HEK293 (cell line): Measurements from ENCODE around the gene SMTNL1.

ENCODE experiments used
- CTCF ChIP-seq: fragments of 450-650 bp; formaldehyde crosslinking; IDR thresholded peaks from 2 replicates; pipeline ENCODE4 v1.5.1; 2016; ENCODE audit warnings: missing biosample characterization, missing genetic modification characterization
- GFI1B ChIP-seq: fragments of 450-650 bp; formaldehyde crosslinking; IDR thresholded peaks from 2 replicates; pipeline ENCODE4 v1.5.1; 2016; ENCODE audit warnings: missing biosample characterization, missing genetic modification characterization
- MZF1 ChIP-seq: fragments of 450-650 bp; formaldehyde crosslinking; IDR thresholded peaks from 2 replicates; pipeline ENCODE4 v1.5.1; 2017; ENCODE audit warnings: missing biosample characterization, missing genetic modification characterization, borderline replicate concordance
- REST ChIP-seq: fragments of 450-650 bp; formaldehyde crosslinking; IDR thresholded peaks from 2 replicates; pipeline ENCODE4 v1.5.1; 2016; ENCODE audit warnings: missing biosample characterization, missing genetic modification characterization
- TRIM28 ChIP-seq: IDR thresholded peaks from 2 replicates; pipeline ENCODE4 v1.6.1; 2011; ENCODE audit warnings: low read length, control low read depth, borderline replicate concordance
- ZBTB1 ChIP-seq: fragments of 450-650 bp; formaldehyde crosslinking; IDR thresholded peaks from 2 replicates; pipeline ENCODE4 v1.5.1; 2016; ENCODE audit warnings: missing biosample characterization, missing genetic modification characterization
- ZBTB20 ChIP-seq: fragments of 450-650 bp; formaldehyde crosslinking; IDR thresholded peaks from 2 replicates; pipeline ENCODE4 v1.5.1; 2016; ENCODE audit warnings: missing biosample characterization, missing genetic modification characterization
- ZEB2 ChIP-seq: fragments of 450-650 bp; formaldehyde crosslinking; IDR thresholded peaks from 2 replicates; pipeline ENCODE4 v1.5.1; 2016; ENCODE audit warnings: missing biosample characterization, missing genetic modification characterization
- ZNF138 ChIP-seq: fragments of 450-650 bp; formaldehyde crosslinking; IDR thresholded peaks from 2 replicates; pipeline ENCODE4 v1.5.1; 2016; ENCODE audit warnings: missing biosample characterization, missing genetic modification characterization, borderline replicate concordance
- ZNF140 ChIP-seq: fragments of 450-650 bp; formaldehyde crosslinking; IDR thresholded peaks from 2 replicates; pipeline ENCODE4 v1.5.1; 2016; ENCODE audit warnings: missing biosample characterization, missing genetic modification characterization
- ZNF175 ChIP-seq: fragments of 450-650 bp; formaldehyde crosslinking; IDR thresholded peaks from 2 replicates; pipeline ENCODE4 v1.5.1; 2016; ENCODE audit warnings: missing biosample characterization, missing genetic modification characterization
- ZNF266 ChIP-seq: fragments of 450-650 bp; formaldehyde crosslinking; IDR thresholded peaks from 2 replicates; pipeline ENCODE4 v1.5.1; 2016; ENCODE audit warnings: missing biosample characterization, missing genetic modification characterization, low read depth
- ZNF311 ChIP-seq: fragments of 450-650 bp; formaldehyde crosslinking; IDR thresholded peaks from 2 replicates; pipeline ENCODE4 v1.5.1; 2017; ENCODE audit warnings: missing biosample characterization, missing genetic modification characterization, borderline replicate concordance
- ZNF416 ChIP-seq: fragments of 450-650 bp; formaldehyde crosslinking; IDR thresholded peaks from 2 replicates; pipeline ENCODE4 v1.5.1; 2016; ENCODE audit warnings: missing biosample characterization, missing genetic modification characterization
- ZNF423 ChIP-seq: fragments of 450-650 bp; formaldehyde crosslinking; IDR thresholded peaks from 2 replicates; pipeline ENCODE4 v1.5.1; 2016; ENCODE audit warnings: missing biosample characterization, missing genetic modification characterization
- ZNF76 ChIP-seq: fragments of 450-650 bp; formaldehyde crosslinking; IDR thresholded peaks from 2 replicates; pipeline ENCODE4; 2016; ENCODE audit warnings: low read depth, missing biosample characterization, missing genetic modification characterization, borderline replicate concordance
- ZSCAN18 ChIP-seq: fragments of 450-650 bp; formaldehyde crosslinking; IDR thresholded peaks from 2 replicates; pipeline ENCODE4 v1.5.1; 2016; ENCODE audit warnings: missing biosample characterization, missing genetic modification characterization
- ZSCAN23 ChIP-seq: fragments of 450-650 bp; formaldehyde crosslinking; IDR thresholded peaks from 2 replicates; pipeline ENCODE4 v1.5.1; 2016; ENCODE audit warnings: missing biosample characterization, missing genetic modification characterization
- TF ChIP-seq, protein P1 (sequence below): sonication (generic); formaldehyde crosslinking; IDR thresholded peaks from 2 replicates; pipeline ENCODE4 v1.8.1; 2022; ENCODE audit warnings: mild to moderate bottlenecking, moderate library complexity, missing genetic modification reagents
- TF ChIP-seq, protein P2 (sequence below): fragments of 450-650 bp; IDR thresholded peaks from 2 replicates; pipeline ENCODE4 v1.5.1; 2018; ENCODE audit warnings: missing biosample characterization, mild to moderate bottlenecking, missing genetic modification characterization
- TF ChIP-seq, protein P3 (sequence below): fragments of 450-650 bp; formaldehyde crosslinking; IDR thresholded peaks from 2 replicates; pipeline ENCODE4 v1.5.1; 2016; ENCODE audit warnings: missing biosample characterization, missing genetic modification characterization, borderline replicate concordance

The SMTNL1 gene

GRCh38 chr11:57493507-57494503, 43.6 kb upstream of the SMTNL1 start (continued):
- TF ChIP-seq REST (tag by site-specific recombination) (no peak), ZNF140 (no peak), ZNF416 (tag by site-specific recombination) (no peak), ZNF311 (tag by site-specific recombination) (no peak), GFI1B (tag by site-specific recombination) (no peak), ZNF76 (tag by site-specific recombination) (peak; percentile 68; the same call in 1 of the 2 replicates), CTCF (tag by site-specific recombination) (0 out of 2 replicates have a peak, but pooled peaks have one; percentile 18), TRIM28 (no peak), ZSCAN23 (tag by site-specific recombination) (no peak), MZF1 (tag by site-specific recombination) (no peak), ZBTB1 (tag by site-specific recombination) (no peak), ZNF423 (no peak), ZNF138 (tag by site-specific recombination) (no peak), ZSCAN18 (tag by site-specific recombination) (0 out of 2 replicates have a peak, but pooled peaks have one; percentile 12), ZBTB20 (tag by site-specific recombination) (peak; percentile 65), ZEB2 (tag by site-specific recombination) (peak; percentile 85), ZNF266 (tag by site-specific recombination) (no peak), ZNF175 (tag by site-specific recombination) (no peak)
- TF ChIP-seq, protein P1, sequence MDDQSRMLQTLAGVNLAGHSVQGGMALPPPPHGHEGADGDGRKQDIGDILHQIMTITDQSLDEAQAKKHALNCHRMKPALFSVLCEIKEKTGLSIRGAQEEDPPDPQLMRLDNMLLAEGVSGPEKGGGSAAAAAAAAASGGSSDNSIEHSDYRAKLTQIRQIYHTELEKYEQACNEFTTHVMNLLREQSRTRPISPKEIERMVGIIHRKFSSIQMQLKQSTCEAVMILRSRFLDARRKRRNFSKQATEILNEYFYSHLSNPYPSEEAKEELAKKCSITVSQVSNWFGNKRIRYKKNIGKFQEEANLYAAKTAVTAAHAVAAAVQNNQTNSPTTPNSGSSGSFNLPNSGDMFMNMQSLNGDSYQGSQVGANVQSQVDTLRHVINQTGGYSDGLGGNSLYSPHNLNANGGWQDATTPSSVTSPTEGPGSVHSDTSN = no peak
- TF ChIP-seq, protein P2, sequence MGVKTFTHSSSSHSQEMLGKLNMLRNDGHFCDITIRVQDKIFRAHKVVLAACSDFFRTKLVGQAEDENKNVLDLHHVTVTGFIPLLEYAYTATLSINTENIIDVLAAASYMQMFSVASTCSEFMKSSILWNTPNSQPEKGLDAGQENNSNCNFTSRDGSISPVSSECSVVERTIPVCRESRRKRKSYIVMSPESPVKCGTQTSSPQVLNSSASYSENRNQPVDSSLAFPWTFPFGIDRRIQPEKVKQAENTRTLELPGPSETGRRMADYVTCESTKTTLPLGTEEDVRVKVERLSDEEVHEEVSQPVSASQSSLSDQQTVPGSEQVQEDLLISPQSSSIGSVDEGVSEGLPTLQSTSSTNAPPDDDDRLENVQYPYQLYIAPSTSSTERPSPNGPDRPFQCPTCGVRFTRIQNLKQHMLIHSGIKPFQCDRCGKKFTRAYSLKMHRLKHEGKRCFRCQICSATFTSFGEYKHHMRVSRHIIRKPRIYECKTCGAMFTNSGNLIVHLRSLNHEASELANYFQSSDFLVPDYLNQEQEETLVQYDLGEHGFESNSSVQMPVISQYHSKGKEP (tag by site-specific recombination) = peak; percentile 70; the same call in 1 of the 2 replicates
- TF ChIP-seq, protein P3, sequence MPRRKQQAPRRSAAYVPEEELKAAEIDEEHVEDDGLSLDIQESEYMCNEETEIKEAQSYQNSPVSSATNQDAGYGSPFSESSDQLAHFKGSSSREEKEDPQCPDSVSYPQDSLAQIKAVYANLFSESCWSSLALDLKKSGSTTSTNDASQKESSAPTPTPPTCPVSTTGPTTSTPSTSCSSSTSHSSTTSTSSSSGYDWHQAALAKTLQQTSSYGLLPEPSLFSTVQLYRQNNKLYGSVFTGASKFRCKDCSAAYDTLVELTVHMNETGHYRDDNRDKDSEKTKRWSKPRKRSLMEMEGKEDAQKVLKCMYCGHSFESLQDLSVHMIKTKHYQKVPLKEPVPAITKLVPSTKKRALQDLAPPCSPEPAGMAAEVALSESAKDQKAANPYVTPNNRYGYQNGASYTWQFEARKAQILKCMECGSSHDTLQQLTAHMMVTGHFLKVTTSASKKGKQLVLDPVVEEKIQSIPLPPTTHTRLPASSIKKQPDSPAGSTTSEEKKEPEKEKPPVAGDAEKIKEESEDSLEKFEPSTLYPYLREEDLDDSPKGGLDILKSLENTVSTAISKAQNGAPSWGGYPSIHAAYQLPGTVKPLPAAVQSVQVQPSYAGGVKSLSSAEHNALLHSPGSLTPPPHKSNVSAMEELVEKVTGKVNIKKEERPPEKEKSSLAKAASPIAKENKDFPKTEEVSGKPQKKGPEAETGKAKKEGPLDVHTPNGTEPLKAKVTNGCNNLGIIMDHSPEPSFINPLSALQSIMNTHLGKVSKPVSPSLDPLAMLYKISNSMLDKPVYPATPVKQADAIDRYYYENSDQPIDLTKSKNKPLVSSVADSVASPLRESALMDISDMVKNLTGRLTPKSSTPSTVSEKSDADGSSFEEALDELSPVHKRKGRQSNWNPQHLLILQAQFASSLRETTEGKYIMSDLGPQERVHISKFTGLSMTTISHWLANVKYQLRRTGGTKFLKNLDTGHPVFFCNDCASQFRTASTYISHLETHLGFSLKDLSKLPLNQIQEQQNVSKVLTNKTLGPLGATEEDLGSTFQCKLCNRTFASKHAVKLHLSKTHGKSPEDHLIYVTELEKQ (tag by site-specific recombination) = no peak
